Measurements from ENCODE around the gene ZBTB48. TPM values are rescaled to one million over a fixed set of nuclear protein-coding genes. Genes with fewer than 3 reads are reported as not detected.

ZBTB48 gene
- total RNA-seq, 1 experiment from 2014 or later = 18.9 TPM

DNA sequence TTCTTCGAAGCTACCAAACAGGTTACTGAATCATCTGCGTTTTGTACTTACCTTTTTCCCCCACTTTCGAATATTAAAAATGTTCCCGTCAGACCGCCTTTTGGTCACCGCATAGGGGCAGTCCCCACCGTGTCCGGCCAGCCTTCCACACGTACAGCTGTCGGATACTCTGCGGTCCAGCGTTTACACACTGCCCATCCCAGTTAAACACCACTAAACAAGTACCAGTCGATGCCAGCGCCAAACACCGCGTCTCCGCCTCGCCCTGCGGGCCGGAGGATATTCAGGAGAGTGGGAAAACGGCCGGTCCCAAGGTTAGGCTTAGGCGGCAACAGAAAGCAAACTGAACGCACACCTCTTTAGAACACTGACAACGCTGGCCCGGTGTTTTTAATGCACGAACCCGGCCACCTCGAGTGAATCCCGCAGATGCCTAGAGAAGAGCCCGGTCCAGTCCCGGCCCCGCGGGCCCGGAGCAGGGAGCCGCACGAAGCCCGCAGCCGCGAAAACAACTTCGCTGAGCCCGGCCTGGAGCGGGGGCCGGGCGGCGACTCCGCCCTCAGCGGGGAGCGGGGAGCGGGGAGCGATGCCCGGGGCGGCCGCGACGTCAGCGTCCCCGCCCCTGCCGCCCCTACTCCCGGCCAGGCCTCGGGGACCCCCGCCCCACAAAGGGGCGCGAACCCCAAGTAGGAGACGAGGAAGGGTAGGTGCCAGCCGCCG lies 33.0 kb downstream of the ZBTB48 start:
- DNase-seq (ENCODE audit: low read depth) = peak; percentile 51

DNA sequence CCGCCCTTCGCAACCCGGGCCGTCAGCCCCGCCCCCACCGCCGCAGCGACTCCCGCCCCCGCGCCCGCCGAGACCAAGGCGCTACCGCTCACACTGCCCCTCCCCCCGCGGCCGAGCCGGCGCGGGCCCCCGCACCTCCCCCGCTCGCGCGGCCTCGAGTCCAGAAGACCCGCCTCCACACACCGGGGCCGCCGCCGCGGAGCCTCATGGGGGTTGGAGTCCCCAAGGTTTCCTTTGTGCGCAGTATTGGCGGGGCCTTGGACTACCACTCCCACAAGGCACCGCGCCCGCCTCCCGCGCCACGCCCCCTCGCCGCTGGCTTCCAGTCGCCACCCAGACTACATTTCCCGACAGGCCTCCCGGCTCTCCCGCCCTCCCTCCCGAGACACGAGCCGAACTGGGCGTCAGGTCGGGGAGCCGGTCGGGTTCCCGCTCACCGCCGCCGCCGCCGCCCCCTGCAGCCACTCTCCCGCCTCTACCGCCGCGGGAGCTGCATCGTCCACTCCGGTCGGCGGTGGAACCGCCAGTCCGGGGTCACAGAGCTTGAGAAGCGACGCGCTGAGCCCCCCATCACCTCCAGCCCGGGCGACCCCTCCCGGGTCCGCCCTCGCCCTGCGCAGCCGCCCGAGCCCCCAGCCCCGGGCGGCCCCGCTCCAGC lies 33.7 kb downstream of the ZBTB48 start, which contains the start of gene PHF13:
Gene PHF13, plus strand, starts transcription at position 371 of the 658 bp plus-strand sequence. CDS start 336 bp downstream, outside the sequence.
- DNase-seq (ENCODE audit: low read depth) = peak; percentile 100

DNA sequence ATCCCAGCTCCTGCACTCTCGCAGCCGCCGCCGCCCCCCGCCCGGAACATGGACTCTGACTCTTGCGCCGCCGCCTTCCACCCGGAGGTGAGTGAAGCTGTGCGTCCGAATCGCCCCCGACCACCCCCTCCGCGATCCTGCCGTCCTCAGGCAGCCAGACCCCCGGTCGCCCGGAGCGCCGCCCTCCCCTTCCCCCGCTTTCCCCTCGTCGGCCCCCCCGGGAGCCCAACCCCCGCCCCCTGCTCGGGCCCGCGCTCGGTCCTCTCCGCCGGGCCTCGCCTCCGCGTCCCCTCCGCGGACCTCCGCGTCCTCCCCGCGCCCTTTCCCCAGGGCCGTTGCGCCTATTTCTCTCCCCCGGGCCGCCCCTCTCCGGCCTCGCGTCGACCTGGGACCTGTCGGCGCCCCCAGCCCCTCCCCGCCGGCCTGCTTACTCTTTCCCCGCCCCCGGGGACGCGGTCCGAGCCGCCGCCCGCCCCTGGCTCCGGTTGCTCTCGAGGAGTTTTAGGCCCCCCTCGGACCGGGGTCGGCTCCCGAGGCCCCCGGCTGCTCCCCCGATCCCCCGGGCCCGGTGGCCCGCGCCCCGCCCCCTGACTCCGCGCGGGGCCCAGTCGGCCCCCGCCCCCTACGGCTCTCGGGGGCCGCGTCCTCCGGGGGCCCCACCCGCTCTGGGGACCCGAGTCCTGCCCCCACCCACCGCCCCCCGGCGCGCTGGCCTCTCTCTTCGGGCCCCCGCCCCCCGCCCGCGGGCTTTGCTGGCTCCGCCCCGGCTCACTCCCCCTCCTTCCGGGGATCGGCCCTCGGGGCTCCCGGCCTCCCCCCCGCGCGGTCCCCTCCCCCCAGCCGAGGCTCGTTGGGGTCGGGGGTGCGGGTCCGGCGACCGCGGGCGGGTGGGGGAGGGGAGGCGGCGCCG lies 34.5 kb downstream of the ZBTB48 start:
- DNase-seq (ENCODE audit: low read depth) = peak; percentile 45

DNA sequence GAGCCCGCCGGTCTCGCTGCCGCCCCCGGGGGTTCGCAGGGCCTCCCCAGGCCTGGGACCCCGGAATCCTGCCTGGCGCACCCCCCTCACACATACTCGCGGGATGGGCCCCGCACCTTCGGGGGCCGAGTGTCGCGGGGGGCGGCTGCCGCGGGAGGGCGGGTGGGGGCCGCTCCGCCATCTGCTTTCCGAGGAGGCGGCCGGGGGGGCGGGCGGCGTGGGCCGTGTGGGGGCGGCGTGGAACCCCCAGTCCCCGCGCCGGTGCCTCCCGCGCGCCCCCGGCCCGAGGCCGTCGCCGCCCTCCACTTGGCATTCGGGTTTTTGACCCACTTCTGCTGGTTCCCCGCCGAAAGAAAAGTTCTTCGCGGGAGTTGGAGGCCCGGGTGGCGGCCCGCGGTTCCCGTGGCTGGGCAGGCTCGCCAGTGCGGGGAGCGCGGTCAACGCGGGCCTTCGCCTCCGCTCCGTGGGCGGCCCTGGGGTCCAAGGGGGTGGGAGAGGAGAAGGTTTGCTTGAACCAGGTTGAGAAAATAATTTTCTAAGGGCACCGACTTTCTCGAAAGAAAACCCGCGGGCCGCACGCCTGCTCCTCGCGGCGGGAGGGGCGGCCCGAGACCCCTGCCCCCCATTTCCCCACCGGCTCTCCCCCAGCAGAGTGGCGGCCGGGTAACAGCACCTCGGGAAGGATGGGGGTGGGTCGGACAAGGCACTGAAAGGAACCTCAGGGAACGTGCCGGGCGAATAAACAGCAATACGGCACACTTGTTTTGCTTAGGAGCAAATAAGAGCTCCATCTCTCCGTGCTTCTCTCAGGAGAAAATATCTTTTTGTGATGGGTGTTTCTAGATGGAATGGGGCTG lies 35.4 kb downstream of the ZBTB48 start:
- DNase-seq (ENCODE audit: low read depth) = no peak

DNA sequence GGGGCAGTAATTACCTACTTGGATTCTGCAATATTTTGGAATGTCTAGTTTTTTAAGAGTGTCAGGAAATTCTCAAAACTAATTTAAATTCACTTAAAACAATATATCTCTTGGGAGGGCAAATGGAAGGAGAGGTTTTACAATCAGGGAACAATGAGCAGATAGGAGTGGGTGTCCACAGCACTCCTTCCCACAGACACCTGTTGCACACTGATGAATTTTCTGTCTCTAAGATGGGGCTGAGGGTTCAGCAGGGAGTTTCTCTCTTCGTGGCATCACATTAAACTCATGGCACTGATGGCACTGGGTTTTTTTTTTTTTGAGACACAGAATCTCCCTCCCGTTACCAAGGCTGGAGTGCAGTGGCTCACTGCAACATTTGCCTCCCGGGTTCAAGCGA lies 39.3 kb downstream of the ZBTB48 start:
- DNase-seq (ENCODE audit: low read depth) = no peak

DNA sequence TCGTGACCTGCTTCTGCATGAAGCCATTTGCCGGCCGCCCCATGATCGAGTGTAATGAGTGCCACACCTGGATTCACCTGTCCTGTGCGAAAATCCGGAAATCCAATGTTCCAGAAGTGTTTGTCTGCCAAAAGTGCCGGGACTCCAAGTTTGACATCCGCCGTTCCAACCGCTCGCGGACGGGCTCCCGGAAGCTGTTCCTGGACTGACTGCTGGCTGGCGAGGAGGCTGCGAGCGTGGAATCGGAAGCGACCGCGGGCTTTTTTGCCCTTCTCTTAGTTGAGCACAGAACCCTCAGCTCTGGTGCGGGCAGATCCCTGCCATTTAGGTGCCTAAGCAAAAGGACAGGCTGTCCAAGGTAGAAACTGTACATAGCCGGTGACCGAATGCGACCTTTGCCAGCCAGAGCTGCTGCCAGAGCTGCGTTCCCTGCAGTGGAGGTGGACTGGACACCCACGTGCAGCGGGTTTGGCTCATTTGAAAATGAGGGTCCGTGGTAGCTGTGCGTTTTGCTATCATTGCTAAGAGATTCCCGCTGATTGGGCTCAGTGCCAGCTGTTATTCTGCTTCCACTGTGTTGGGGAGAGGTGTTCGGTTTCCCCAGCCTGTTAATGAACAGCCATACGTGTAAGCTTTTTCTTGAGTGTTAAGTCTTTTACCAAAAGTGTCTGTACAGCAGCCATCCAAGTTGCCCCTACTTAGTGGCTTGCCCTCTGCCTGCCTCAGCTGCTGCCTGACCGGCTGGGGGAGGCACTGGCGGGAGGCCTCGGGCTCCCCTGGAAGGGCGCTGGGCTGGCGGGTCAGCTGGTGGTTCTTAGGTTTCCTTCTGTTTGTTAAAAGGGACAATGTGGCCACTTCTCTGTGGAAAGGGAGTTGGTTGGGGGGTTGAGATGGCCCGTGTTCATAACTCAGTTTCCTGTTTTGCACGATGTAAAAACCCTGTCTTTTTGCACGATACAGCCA lies 41.9 kb downstream of the ZBTB48 start:
- DNase-seq (ENCODE audit: low read depth) = no peak

DNA sequence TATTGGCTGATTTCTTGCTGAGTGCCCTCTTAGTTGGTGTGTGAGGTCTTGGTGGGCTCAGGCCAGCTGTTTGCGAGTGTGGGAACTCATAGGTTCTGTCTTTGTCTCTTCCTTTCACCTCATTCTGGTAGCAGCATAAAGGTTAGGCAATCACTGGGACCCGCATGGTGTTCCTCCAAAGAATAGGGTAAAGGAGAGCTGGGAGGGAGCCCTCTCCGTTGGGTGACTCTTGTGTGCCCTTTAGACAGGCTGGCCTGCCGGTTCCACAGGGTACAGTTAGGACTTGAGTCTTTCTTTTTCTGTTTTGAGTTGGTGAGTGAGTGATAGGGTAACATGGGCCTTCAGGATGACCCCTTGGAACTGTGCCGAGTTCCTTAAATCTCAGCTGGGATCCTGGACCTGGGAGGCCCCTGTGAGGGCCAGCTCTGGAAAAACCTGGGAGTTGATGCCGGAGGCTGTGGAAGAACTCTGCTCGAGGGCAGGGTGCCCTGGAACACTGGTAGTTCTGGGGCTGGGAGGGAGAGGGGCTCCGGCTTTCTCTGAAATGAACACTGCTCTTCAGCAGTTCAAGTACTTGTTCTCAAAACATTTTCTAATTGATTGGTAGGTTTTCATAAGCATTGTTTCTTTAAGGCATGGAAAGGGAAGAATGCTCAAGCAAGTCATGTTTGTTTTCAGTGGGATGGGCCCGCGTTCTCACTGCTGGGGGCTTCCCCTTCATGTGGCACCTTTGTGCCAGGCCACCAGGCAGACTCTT lies 42.8 kb downstream of the ZBTB48 start:
- DNase-seq (ENCODE audit: low read depth) = no peak

DNA sequence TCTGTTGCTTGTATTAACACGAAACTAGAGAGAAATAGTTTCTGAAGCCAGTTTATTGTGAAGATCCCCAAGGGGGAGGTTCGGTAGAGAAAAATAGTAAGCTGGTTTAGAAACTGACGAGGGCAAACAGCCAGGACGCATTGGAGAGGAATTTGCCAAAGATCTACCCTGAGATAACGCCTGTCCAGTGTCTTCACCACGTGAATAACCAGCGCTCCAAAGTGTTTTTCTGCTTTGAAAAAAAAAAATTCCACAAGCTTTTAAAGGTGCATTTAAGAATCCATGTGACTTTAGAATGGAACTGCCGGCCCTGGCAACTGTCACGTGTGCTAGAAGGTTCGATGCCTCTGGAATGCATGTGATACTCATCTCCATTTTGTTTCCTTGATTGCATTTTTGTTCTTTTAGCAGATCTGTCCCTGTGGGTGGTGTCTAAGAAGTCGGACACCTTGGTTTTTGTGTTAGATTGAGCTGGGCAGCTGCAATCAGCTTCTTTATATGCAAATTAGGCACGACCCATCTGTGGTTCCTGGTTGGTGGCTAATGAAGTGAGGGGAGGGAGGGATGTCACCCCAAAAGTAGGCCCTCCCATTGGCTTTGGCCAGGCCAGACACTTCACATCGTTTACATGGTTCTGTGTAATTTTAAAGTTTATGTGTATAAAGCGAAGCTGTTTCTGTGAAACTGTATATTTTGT lies 43.6 kb downstream of the ZBTB48 start:
- DNase-seq (ENCODE audit: low read depth) = no peak

DNA sequence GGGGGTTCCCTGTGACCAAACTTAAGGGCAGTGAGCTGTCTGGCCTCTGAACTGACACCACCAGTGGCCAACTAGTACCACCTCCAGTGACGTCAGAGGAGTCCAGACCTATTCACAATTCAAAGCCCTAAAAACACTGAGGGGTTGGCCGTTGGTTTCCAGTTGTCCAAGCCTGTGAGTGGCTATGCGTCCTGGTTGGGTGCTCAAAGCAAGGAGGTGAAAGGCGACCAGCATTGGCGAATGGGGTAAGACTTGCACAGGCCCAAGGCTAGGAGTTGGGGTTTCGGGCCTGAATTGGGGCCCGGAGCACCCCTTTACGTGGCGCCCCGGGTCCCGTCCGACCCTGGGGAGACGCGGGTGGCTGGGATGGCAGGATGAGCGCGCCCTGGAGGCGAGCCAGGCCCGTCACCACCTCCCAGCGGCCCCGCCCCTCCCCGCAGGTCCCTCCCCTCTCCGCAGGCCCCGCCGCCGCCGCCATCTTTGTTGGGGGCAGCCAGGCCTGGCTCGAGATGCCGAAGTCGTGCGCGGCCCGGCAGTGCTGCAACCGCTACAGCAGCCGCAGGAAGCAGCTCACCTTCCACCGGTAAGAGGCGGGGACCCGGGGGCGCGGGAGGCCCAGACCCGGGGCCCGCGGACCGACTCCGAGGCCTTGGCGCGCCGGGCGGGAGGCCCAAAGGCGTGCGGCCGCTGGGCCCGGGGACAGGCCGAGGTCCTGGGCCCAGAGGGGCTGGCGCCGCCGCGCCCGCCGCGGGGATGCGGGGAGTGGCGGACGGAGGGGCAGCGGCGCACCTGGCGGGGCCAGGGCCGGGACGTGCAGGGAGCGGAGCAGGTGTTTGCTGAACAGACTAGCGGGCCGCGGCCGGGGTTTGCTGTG lies 45.2 kb downstream of the ZBTB48 start, which contains the start of gene THAP3:
Gene THAP3, plus strand, starts transcription at position 159 of the 874 bp plus-strand sequence. Its CDS starts 351 bp downstream, at position 510.
- DNase-seq (ENCODE audit: low read depth) = peak; percentile 92

DNA sequence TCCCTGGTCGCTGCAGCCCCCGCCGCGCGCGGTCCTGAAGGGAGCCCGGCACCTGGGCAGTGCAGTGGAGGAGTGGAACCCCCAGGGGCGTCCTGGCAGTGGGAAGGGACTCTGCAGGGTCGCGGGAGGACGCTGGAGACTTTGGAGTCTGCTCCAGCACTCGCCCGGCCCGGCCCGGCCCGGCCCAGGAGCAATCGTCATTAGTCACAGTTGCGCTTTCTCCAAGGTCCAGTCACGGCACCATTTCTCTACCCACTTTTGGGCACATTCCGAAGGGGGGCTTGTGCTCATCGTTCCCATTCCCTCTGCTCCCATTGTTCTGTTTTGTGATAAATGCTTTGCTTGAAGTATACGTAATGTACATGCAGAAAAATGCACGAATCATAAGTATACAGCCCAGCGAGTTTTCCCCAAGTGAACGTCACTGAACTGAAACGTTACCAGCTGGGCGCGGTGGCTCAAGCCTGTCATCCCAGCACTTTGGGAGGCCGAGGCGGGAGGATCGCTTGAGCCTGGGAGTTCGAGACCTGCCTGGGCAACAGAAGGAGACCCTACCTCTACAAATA lies 45.9 kb downstream of the ZBTB48 start:
- peak; percentile 53 for DNase-seq (ENCODE audit: low read depth)

DNA sequence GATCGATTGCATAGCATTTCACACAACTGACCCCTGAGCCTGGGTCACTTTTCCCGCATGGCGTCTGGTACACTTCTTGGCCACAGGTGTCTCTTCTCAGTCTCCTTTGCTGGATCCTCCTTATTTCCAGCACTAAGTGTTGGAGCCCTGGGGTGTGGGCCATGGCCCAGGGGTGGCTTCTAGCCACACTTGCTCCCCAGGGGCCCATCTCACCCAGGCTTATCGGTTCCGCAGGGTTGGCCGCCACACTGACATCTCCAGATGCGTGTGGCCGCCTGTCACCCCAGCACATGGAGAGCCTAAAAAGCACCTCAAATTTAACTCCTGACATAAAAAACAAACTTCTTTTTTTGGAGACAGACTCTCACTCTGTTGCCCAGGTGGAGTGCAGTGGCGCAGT lies 47.2 kb downstream of the ZBTB48 start:
- DNase-seq (ENCODE audit: low read depth) = no peak

DNA sequence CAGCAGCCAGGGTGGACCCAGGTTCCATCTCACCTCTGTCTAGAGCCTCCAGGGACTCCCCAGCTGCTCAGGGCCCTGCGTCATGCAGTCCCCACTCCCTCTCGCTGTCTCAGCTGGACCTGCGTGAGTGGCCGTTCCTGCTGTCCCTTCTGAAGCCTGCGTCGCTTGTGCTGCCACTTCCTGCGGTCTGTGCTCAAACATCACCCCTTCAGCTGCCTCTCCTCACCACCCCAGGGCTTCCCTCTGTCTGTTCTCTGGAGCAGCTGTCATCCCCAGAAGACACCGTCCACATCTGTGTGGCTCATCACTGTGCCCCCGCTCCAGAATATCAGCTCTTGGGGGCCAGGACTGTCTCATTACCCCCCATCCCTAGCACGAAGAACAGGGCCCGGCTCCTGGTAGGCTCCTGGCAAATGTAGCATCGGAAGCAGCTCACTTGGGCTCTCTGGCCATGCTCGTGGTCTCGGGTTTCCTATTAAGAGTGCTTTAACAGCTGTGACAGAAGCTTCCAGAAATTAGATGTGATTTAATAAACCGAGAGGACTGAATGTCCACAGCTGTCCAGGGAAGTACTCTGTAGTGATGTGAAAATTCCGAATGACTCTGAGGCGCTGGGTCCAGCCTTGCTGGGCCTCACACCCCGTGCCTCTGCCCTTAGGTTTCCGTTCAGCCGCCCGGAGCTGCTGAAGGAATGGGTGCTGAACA lies 48.2 kb downstream of the ZBTB48 start:
- no peak for DNase-seq (ENCODE audit: low read depth)

DNA sequence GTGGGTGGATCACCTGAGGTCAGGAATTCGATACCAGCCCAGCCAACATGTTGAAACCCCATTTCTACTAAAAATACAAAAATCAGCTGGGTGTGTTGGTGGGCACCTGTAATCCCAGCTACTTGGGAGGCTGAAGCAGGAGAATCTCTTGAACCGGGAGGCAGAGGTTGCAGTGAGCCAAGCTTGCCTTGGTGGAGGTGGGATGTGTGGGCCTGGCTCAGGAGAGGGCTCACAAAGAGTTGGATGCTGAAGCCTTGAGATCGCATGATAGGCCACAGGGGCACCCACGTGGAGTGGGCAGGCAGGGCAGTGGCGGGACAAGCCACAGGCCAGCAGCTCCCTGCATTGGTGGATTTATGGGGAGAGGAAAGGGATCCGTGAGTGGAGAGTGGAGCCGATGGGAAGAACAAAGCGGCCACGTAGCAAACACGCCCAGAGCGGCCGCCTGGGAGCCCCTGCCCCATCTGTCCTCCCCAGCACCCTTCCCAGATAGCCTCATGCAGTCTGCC lies 49.2 kb downstream of the ZBTB48 start:
- no peak for DNase-seq (ENCODE audit: low read depth)

DNA sequence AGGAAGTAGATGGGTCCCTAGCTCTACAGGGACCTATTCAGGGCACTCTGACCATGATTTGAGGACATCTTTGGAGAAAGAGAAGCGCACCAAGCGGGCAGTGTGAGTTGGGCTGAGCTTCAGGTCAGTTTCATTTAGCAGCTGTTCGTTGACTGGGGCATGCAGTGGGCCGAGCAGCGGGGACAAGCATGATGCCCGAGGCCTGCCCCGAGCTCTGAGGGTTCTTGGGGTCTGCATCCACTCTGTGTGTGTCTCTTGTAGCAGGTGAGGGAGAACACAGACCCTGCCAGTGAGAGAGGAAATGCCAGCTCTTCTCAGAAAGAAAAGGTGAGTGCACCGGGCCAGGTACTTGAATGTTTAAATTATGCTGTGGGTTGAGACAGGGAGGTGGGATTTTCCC lies 50.2 kb downstream of the ZBTB48 start:
- DNase-seq (ENCODE audit: low read depth) = no peak

DNA sequence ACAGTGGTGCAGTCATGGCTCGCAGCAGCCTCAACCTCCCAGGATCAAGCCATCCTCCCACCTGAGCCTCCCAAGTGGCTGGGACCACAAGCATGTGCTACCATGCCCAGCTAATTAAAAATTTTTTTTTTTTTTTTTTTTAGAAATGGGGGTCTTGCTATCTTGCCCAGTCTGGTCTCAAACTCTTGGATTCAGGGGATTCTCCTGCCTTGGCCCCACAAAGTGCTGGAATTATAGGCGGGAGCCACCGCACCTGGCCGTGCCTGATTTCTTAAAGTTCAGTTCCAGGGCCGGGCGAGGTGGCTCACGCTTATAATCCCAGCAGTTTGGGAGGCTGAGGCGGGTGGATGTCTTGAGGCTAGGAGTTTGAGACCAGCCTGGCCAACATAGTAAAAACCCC lies 51.3 kb downstream of the ZBTB48 start:
- DNase-seq (ENCODE audit: low read depth) = no peak

Measured in Daoy (cell line).